ENCODE data around the gene MRPL43. TPM values are rescaled to one million over a fixed set of nuclear protein-coding genes. Genes with fewer than 3 reads are reported as not detected.

MRPL43 gene
- total RNA-seq, 1 donor from 2014 or later = 32.3 TPM

GRCh38 chr10:100966887-100967286, 20.4 kb downstream of the MRPL43 start:
- DNase-seq = no peak

- DNase-seq = no peak
Measured at GRCh38 chr10:100965820-100966219, 21.5 kb downstream of the MRPL43 start.

GRCh38 chr10:100963826-100964225, 23.5 kb downstream of the MRPL43 start:
- no peak for DNase-seq

GRCh38 chr10:100962351-100963080, 24.8 kb downstream of the MRPL43 start:
- DNase-seq = no peak

- no peak for DNase-seq
Measured at GRCh38 chr10:100960251-100960650, 27.0 kb downstream of the MRPL43 start.

DNA sequence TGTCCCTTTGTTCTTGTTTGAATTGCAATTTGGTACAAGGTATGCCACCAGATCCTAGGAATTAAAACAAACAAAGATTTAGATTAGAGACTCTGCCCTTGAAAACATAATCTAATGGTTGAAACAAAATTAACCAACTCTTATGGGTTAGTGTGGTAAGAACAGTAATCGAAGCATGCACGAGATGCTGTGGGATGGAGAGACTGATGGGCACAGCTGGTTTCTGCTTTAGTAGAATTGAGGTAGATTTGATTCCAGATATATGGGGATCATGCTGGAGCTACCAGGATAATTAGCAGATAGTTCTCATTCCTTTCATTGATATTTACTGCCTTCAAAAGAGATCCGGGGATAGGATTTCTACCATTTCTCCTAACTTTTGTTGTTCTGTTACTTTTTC, 38.4 kb downstream of the MRPL43 start:
- no peak for DNase-seq

- no peak for DNase-seq
Measured at GRCh38 chr10:100945754-100946153, 41.5 kb downstream of the MRPL43 start.

DNA sequence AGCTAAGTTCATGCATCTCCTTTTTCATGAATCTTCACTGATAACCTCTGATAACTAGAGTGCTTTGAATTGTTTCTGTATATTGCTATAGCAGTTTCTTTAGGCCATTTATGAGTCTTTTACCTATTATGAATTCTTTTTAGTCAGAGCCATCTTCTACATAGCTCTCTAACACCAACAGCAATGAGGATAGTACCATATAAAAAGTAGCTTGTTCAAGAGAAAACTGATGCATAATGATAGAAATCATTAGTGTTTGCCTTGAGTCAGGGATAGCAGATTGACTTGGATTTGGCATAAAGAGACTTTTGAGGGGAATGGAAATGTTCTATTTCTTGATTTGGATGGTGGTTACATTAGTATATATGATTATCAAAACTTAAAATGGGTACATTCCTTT, 43.8 kb downstream of the MRPL43 start:
- DNase-seq = no peak

DNA sequence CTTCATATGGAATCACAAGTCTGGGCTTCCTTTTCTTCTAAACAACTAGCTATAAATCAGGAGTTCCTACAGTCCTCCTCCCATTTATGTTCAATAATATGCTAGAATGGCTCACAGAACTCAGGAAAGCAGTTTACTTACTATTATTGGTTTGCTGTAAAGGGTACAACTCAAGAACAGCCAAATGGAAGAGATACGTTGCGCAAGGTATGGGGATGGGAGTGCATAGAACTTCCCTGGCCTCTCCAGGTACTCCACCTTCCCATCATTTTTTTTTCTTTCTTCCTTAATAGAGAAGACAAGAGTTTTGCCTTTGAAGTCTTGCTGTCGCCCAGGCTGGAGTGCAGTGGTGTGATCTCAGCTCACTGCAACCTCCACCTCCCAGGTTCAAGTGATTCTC, 45.1 kb downstream of the MRPL43 start:
- DNase-seq = no peak

GRCh38 chr10:100939763-100940344, 47.4 kb downstream of the MRPL43 start:
- no peak for DNase-seq

Small RNAs within 50 kb of the gene (small RNA-seq; reads per million reads assigned to genes)
- not detected for gene MIR608 (ENCODE audit: low replicate concordance)

Other genes starting within 250 kb of the MRPL43 start
- gene PAX2, start 241.9 kb downstream of the MRPL43 start, total RNA-seq = not detected
- gene SLF2, start 74.5 kb downstream of the MRPL43 start, total RNA-seq = 37.9 TPM
- 1.9 TPM for gene SEMA4G, start 18.0 kb downstream of the MRPL43 start, total RNA-seq
- gene TWNK, start within 50 bp of the MRPL43 start, total RNA-seq = 4.1 TPM
- 32.7 TPM for gene LZTS2, start 12.3 kb upstream of the MRPL43 start, total RNA-seq
- 1.2 TPM for gene PDZD7, start 43.6 kb upstream of the MRPL43 start, total RNA-seq
- gene SFXN3, start 43.7 kb upstream of the MRPL43 start, total RNA-seq = 34.4 TPM
- 17.7 TPM for gene KAZALD1, start 74.5 kb upstream of the MRPL43 start, total RNA-seq
- not detected for gene TLX1, start 143.8 kb upstream of the MRPL43 start, total RNA-seq
- 0.20 TPM for gene LBX1, start 242.0 kb upstream of the MRPL43 start, total RNA-seq

All from skin of body (tissue), 3 donors.